Activated CD8-positive, alpha-beta T cell treated with anti-CD3 and anti-CD28 coated beads, Interleukin-2, amount 10 ng/mL, durations not matched to agents 7 days and 5 days (primary cell): ENCODE results near the gene PITX1. TPM values are rescaled to one million over a fixed set of nuclear protein-coding genes. Genes with fewer than 3 reads are reported as not detected.

Experiments used
- ATAC-seq: fragments of 150-1000 bp; cut with Tn5 transposase; one replicate; pipeline ENCODE4 v1.10.0; 2021; ENCODE audit warnings: moderate library complexity
- CTCF ChIA-PET: fragments of 350-600 bp; sonication (Branson Sonifier 250); formaldehyde crosslinking; loops from one replicate; lab custom pipeline; 2021; ENCODE audit warnings: antibody characterized with exemption; lab: Charles Lee
- POLR2A ChIA-PET: fragments of 350-600 bp; sonication (Branson Sonifier 250); formaldehyde crosslinking; loops from one replicate; lab custom pipeline; 2021; ENCODE audit warnings: antibody characterized with exemption; lab: Charles Lee
- DNase-seq: peaks from one replicate; pipeline ENCODE4 v3.0.0-alpha.2; 2020
- H3K27ac Mint-ChIP-seq: one replicate; pipeline ENCODE4 v1.8.0; 2021; ENCODE audit warnings: mild to moderate bottlenecking, mixed read lengths
- H3K27me3 Mint-ChIP-seq: one replicate; pipeline ENCODE4 v1.8.0; 2021; ENCODE audit warnings: low read depth, mixed read lengths
- H3K36me3 Mint-ChIP-seq: one replicate; pipeline ENCODE4 v1.8.0; 2021; ENCODE audit warnings: low read depth, mixed read lengths
- H3K4me1 Mint-ChIP-seq: one replicate; pipeline ENCODE4 v1.8.0; 2021; ENCODE audit warnings: low read depth, mixed read lengths
- H3K4me3 Mint-ChIP-seq: one replicate; pipeline ENCODE4 v1.8.0; 2021; ENCODE audit warnings: mild to moderate bottlenecking, mixed read lengths
- H3K9me3 Mint-ChIP-seq: one replicate; pipeline ENCODE4 v1.8.0; 2022; ENCODE audit warnings: mixed read lengths; ENCODE audit not compliant: insufficient read depth
- total RNA-seq, 2 experiments: library from RNA; stranded (reverse); gene quantifications; one replicate each; pipeline ENCODE4 v1.2.3, GENCODE V29; 2021

Gene PITX1
- total RNA-seq, 2 experiments from 2014 or later: not detected

GRCh38 chr5:135038813-135039270 is 4.8 kb upstream of the PITX1 start:
- Mint-ChIP-seq H3K4me1 (peaks cover 14% of the 10 kb centered on the region), H3K9me3 (no peaks in the 10 kb centered on the region), H3K36me3 (no peaks in the 10 kb centered on the region), H3K4me3 (peak overlapping the region; percentile 3), H3K27ac (no peak overlapping the region), H3K27me3 (peaks cover 80% of the 10 kb centered on the region)
- ChIA-PET POLR2A (no interaction called here), CTCF (no interaction called here)
- DNase-seq (no peak), ATAC-seq (no peak)

- Mint-ChIP-seq H3K36me3 (no peaks in the 10 kb centered on the region), H3K9me3 (no peaks in the 10 kb centered on the region), H3K27me3 (peaks cover 76% of the 10 kb centered on the region), H3K4me1 (peaks cover 15% of the 10 kb centered on the region), H3K4me3 (no peak overlapping the region), H3K27ac (no peak overlapping the region)
- no peak for ATAC-seq
- no peak for DNase-seq
- POLR2A ChIA-PET: no interaction called here
- CTCF ChIA-PET: no interaction called here
These were observed 4.3 kb upstream of the PITX1 start for GRCh38 chr5:135038205-135038812.

- CTCF ChIA-PET: no interaction called here
- peaks cover 18% of the 10 kb centered on the region for H3K4me1 Mint-ChIP-seq
- no peaks in the 10 kb centered on the region for H3K36me3 Mint-ChIP-seq
- no peak for ATAC-seq
- no peak overlapping the region for H3K4me3 Mint-ChIP-seq
- H3K27ac Mint-ChIP-seq: no peak overlapping the region
- H3K9me3 Mint-ChIP-seq: no peaks in the 10 kb centered on the region
- no peak for DNase-seq
- POLR2A ChIA-PET: no interaction called here
- H3K27me3 Mint-ChIP-seq: peaks cover 74% of the 10 kb centered on the region
These were observed 3.6 kb upstream of the PITX1 start for GRCh38 chr5:135037519-135038204.

GRCh38 chr5:135036405-135036804 is 2.4 kb upstream of the PITX1 start:
- CTCF ChIA-PET: interaction anchor here (0.5 to 0.6 kb wide), 2 partner anchors 155 to 1070 kb away, joined by 3 read pairs; no protein-coding TSS in a partner anchor
- Mint-ChIP-seq H3K4me1 (peaks cover 25% of the 10 kb centered on the region), H3K4me3 (no peak overlapping the region), H3K9me3 (no peaks in the 10 kb centered on the region), H3K36me3 (peaks cover 4% of the 10 kb centered on the region), H3K27ac (no peak overlapping the region), H3K27me3 (peaks cover 74% of the 10 kb centered on the region)
- ATAC-seq (no peak), DNase-seq (no peak)
- POLR2A ChIA-PET: no interaction called here

GRCh38 chr5:135035678-135036030 is 1.6 kb upstream of the PITX1 start:
- CTCF ChIA-PET: interaction anchor here (0.6 kb wide), 1 partner anchor 155 kb away, joined by 3 read pairs; no protein-coding TSS in a partner anchor

GRCh38 chr5:135034963-135035677 is 1.1 kb upstream of the PITX1 start:
- no peak for DNase-seq
- Mint-ChIP-seq H3K9me3 (no peaks in the 10 kb centered on the region), H3K27me3 (peaks cover 75% of the 10 kb centered on the region), H3K36me3 (peaks cover 4% of the 10 kb centered on the region), H3K4me3 (peak overlapping the region; percentile 71), H3K27ac (peak overlapping the region; percentile 67), H3K4me1 (peaks cover 35% of the 10 kb centered on the region)
- ChIA-PET POLR2A (no interaction called here), CTCF (no interaction called here)
- ATAC-seq: no peak

More at GRCh38 chr5:135035678-135036030, 1.6 kb upstream of the PITX1 start:
- no peak for DNase-seq
- no peak overlapping the region for H3K4me3 Mint-ChIP-seq
- peaks cover 32% of the 10 kb centered on the region for H3K4me1 Mint-ChIP-seq
- no peak overlapping the region for H3K27ac Mint-ChIP-seq
- peaks cover 4% of the 10 kb centered on the region for H3K36me3 Mint-ChIP-seq
- ATAC-seq: no peak
- POLR2A ChIA-PET: no interaction called here
- H3K27me3 Mint-ChIP-seq: peaks cover 74% of the 10 kb centered on the region
- H3K9me3 Mint-ChIP-seq: no peaks in the 10 kb centered on the region

GRCh38 chr5:135034236-135034962 is 371 bp upstream of the PITX1 start:
- Mint-ChIP-seq H3K4me3 (peak overlapping the region; percentile 71), H3K9me3 (no peaks in the 10 kb centered on the region), H3K27me3 (peaks cover 80% of the 10 kb centered on the region), H3K4me1 (peaks cover 39% of the 10 kb centered on the region), H3K27ac (peak overlapping the region; percentile 67), H3K36me3 (peaks cover 8% of the 10 kb centered on the region)
- CTCF ChIA-PET: no interaction called here
- peak; percentile 21 for ATAC-seq
- peak; percentile 50 for DNase-seq
- POLR2A ChIA-PET: no interaction called here

- peak; percentile 18 for ATAC-seq
- ChIA-PET POLR2A (no interaction called here), CTCF (interaction anchor here (0.5 kb wide), 1 partner anchor 268 kb away, joined by 3 read pairs; no protein-coding TSS in a partner anchor)
- H3K4me1 Mint-ChIP-seq: peaks cover 35% of the 10 kb centered on the region
- H3K4me3 Mint-ChIP-seq: peak overlapping the region; percentile 65
- no peak overlapping the region for H3K27ac Mint-ChIP-seq
- H3K9me3 Mint-ChIP-seq: no peaks in the 10 kb centered on the region
- no peak for DNase-seq
- peaks cover 12% of the 10 kb centered on the region for H3K36me3 Mint-ChIP-seq
- H3K27me3 Mint-ChIP-seq: peaks cover 81% of the 10 kb centered on the region
These were observed 798 bp downstream of the PITX1 start for GRCh38 chr5:135032999-135033861.

GRCh38 chr5:135032695-135032998 is 1.4 kb downstream of the PITX1 start:
- Mint-ChIP-seq H3K27ac (no peak overlapping the region), H3K9me3 (no peaks in the 10 kb centered on the region), H3K27me3 (peaks cover 76% of the 10 kb centered on the region), H3K4me1 (peaks cover 35% of the 10 kb centered on the region), H3K36me3 (peaks cover 12% of the 10 kb centered on the region), H3K4me3 (peak overlapping the region; percentile 50)
- ChIA-PET POLR2A (no interaction called here), CTCF (no interaction called here)
- no peak for DNase-seq
- ATAC-seq: no peak

- H3K4me3 Mint-ChIP-seq: peak overlapping the region; percentile 50
- H3K27me3 Mint-ChIP-seq: peaks cover 76% of the 10 kb centered on the region
- ChIA-PET POLR2A (no interaction called here), CTCF (no interaction called here)
- peaks cover 35% of the 10 kb centered on the region for H3K4me1 Mint-ChIP-seq
- H3K9me3 Mint-ChIP-seq: no peaks in the 10 kb centered on the region
- no peak overlapping the region for H3K27ac Mint-ChIP-seq
- peaks cover 12% of the 10 kb centered on the region for H3K36me3 Mint-ChIP-seq
- ATAC-seq: no peak
- DNase-seq: no peak
These were observed 2.0 kb downstream of the PITX1 start for GRCh38 chr5:135031813-135032694.
